ENCODE data around the gene RHOH. TPM values are rescaled to one million over a fixed set of nuclear protein-coding genes. Genes with fewer than 3 reads are reported as not detected.

Gene RHOH
- total and polyA plus RNA-seq, 9 of the 15 experiments (the other 6 are each of a cell fraction or from before 2014, with no cell fraction given), result 14.3 to 37.7 (median 23.2) TPM

DNA sequence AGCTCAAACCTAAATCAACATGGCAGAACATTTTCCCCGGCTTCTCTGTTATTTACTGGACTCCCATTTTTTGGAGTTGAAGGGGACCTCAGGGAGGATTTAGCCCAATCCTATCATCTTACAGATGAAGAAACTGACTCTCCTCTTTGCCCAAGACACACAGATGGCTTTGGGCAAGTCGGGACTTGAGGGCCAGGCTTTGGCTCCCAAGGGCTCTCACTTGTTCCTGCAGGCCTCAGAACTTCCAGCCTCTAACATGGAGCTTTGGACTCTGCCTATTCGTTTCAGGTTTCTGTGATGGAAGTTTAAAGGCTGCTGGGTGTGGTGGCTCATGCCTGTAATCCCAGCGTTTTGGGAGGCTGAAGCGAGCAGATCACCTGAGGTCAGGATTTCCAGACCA is 59.5 kb downstream of the RHOH start:
- 52% methylated on average over 5 of the region's 5 CpGs for WGBS (ENCODE audit: insufficient coverage, low coverage, missing lambda C conversion rate)
- intact Hi-C loops (cut with micrococcal nuclease), result no loop called here
- in situ Hi-C loops (cut with MboI), result no loop called here
- H3K27me3 ChIP-seq (ENCODE audit: control insufficient read depth in 2 of 2, insufficient read depth in 2 of 2, low read length in 2 of 2), result no peaks in the 10 kb centered on the region
- H3K36me3 ChIP-seq (ENCODE audit: control insufficient read depth, insufficient read depth, low read length), result no peaks in the 10 kb centered on the region
- BruUV-seq (replicated peaks), result no TSS peak
- ChIA-PET POLR2A (interaction anchor here (1.2 to 1.6 kb wide), 2 partner anchors 9 to 13 kb away, joined by 3 read pairs; no protein-coding TSS in a partner anchor), CTCF (ENCODE audit: low intra/inter-chr PET ratio) (no interaction called here)
- ATAC-seq (no peak), DNase-seq (ENCODE audit: extremely low read depth in 1 of 4, low spot score in 3 of 4) (no peak), FAIRE-seq (no peak)
- no peak overlapping the region for H3K27ac ChIP-seq (ENCODE audit: extremely low read depth, low read depth, low read length)
- H3K4me1 ChIP-seq (replicated peaks in 1 of 2; ENCODE audit: control insufficient read depth in 2 of 2, insufficient read depth in 2 of 2, low read length in 2 of 2), result no peaks in the 10 kb centered on the region; a peak in 2 of 5 replicates
- H3K9me1 ChIP-seq (ENCODE audit: control insufficient read depth, insufficient read depth, low read length), result no peaks in the 10 kb centered on the region
- H3K9me3 ChIP-seq (replicated peaks; ENCODE audit: control insufficient read depth, insufficient read depth, low read depth, low read length), result no peaks in the 10 kb centered on the region
- no peaks in the 10 kb centered on the region for H4K20me1 ChIP-seq (replicated peaks; ENCODE audit: control insufficient read depth, insufficient read depth, low read length)
- H3K9ac ChIP-seq (ENCODE audit: insufficient read depth in 1 of 2, low read depth in 2 of 2, low read length in 2 of 2), result no peak overlapping the region
- H3K4me3 ChIP-seq, result no peak overlapping the region
- no peak overlapping the region for H3K4me2 ChIP-seq (ENCODE audit: insufficient read depth, low read length)
- H2AFZ ChIP-seq (ENCODE audit: low read depth, low read length), result 0 out of 2 replicates have a peak overlapping the region, but pooled peaks have one; percentile 9
- no peaks in the 10 kb centered on the region for H3K79me2 ChIP-seq (ENCODE audit: control insufficient read depth, insufficient read depth, low read length)
- TF ChIP-seq ZNF583 (CRISPR knock-in tag; IDR thresholded peaks at IDR 0.05) (no peak), ZNF3 (CRISPR knock-in tag; IDR thresholded peaks at IDR 0.05) (no peak)

DNA sequence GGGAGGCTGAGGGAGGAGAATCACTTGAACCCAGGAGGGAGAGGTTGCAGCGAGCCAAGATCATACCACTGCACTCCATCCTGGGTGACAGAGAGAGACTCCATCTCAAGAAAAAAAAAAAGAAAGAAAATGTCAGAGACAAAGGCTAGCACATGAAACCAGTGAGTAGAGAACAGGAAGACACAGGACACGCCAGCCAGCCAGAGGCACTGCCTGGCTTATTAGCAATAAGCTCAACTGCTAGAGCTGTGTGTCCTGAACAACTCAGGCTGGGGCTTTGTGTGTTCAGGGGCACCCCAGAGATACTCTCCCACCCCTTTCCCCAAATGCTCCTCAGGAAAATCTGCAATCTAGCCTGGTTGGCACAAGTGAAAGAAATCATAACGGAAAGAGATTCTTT is 60.0 kb downstream of the RHOH start:
- POLR2A ChIA-PET, result interaction anchor here (1.2 to 1.6 kb wide), 2 partner anchors 9 to 14 kb away, joined by 3 read pairs; no protein-coding TSS in a partner anchor
- Histone ChIP-seq H3K36me3 (ENCODE audit: control insufficient read depth, insufficient read depth, low read length) (no peaks in the 10 kb centered on the region), H3K4me3 (no peak overlapping the region), H4K20me1 (replicated peaks; ENCODE audit: control insufficient read depth, insufficient read depth, low read length) (no peaks in the 10 kb centered on the region), H3K4me1 (replicated peaks in 1 of 2; ENCODE audit: control insufficient read depth in 2 of 2, insufficient read depth in 2 of 2, low read length in 2 of 2) (no peaks in the 10 kb centered on the region; a peak in 2 of 5 replicates), H3K27me3 (ENCODE audit: control insufficient read depth in 2 of 2, insufficient read depth in 2 of 2, low read length in 2 of 2) (no peaks in the 10 kb centered on the region), H2AFZ (ENCODE audit: low read depth, low read length) (no peak overlapping the region), H3K9me3 (replicated peaks; ENCODE audit: control insufficient read depth, insufficient read depth, low read depth, low read length) (no peaks in the 10 kb centered on the region), H3K27ac (ENCODE audit: extremely low read depth, low read depth, low read length) (no peak overlapping the region), H3K9me1 (ENCODE audit: control insufficient read depth, insufficient read depth, low read length) (no peaks in the 10 kb centered on the region), H3K4me2 (ENCODE audit: insufficient read depth, low read length) (no peak overlapping the region), H3K79me2 (ENCODE audit: control insufficient read depth, insufficient read depth, low read length) (no peaks in the 10 kb centered on the region), H3K9ac (ENCODE audit: insufficient read depth in 1 of 2, low read depth in 2 of 2, low read length in 2 of 2) (no peak overlapping the region)
- CTCF ChIA-PET (ENCODE audit: low intra/inter-chr PET ratio), result no interaction called here
- in situ Hi-C loops (cut with MboI) (no loop called here), intact Hi-C loops (cut with micrococcal nuclease) (no loop called here)
- 86% methylated on average over 2 of the region's 3 CpGs for WGBS (ENCODE audit: insufficient coverage, low coverage, missing lambda C conversion rate)
- ATAC-seq (no peak), FAIRE-seq (no peak), DNase-seq (ENCODE audit: extremely low read depth in 1 of 4, low spot score in 3 of 4) (no peak)
- TF ChIP-seq NR3C1 (CRISPR knock-in tag; IDR thresholded peaks at IDR 0.05) (no peak), POU5F1 (IDR thresholded peaks at IDR 0.05; ENCODE audit: borderline replicate concordance, low read depth, low read length, partially characterized antibody) (no peak), BRF1 (IDR thresholded peaks at IDR 0.05; ENCODE audit: borderline replicate concordance, extremely low read depth, insufficient read length) (no peak), NR1H2 (CRISPR knock-in tag; IDR thresholded peaks at IDR 0.05) (no peak), ZNF766 (CRISPR knock-in tag; conservative IDR thresholded peaks at IDR 0.05) (no peak)
- TF ChIP-seq, protein P1, sequence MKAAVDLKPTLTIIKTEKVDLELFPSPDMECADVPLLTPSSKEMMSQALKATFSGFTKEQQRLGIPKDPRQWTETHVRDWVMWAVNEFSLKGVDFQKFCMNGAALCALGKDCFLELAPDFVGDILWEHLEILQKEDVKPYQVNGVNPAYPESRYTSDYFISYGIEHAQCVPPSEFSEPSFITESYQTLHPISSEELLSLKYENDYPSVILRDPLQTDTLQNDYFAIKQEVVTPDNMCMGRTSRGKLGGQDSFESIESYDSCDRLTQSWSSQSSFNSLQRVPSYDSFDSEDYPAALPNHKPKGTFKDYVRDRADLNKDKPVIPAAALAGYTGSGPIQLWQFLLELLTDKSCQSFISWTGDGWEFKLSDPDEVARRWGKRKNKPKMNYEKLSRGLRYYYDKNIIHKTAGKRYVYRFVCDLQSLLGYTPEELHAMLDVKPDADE (conservative IDR thresholded peaks at IDR 0.05; ENCODE audit: control insufficient read depth, low read depth, low read length), result no peak
- BruUV-seq (replicated peaks), result no TSS peak

Measured in K562 (cell line).